Activated gamma-delta T cell treated with Interleukin-2 at 50 U/mL for 16 hours (primary cell): ENCODE measurements around the gene C1QTNF9B.

ENCODE experiments used
- DNase-seq: peaks from one replicate; pipeline ENCODE4 v3.0.0-alpha.2; 2020

Gene C1QTNF9B

DNA sequence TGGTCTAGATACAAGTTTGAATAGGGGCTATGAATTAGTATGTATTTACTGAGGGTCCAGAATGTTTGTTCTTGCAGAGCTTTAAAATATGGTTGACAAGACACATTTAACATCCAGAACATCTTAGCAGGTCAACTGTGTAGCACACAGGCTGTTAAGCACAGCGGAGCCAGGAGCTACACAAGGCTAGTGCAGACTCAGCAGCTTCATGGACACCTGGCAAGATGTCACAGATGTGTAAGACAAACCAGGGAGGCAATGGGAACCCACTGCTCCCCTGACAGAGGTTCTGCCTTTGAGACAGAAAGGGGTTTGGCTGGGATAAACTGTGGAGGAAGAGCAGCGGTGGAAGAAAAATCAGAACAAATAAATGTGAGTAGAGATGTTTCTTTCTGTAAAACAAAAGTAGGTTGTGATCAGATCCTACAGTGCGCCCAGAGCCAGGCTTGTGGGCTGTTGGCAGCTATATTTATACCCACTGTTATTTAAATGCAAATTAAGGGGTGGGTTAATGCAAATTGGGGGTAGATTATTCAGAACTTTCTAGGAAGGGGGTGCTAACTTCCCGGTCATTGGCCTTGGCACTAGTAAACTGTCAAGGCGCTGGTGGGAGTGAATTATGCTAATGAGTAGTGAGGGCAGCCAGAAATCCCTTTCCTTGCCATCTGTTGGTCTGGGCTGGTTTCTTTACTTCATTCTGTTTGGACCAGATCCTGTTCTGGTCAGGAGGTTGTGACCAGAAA, 41.1 kb downstream of the C1QTNF9B start:
- no peak for DNase-seq

DNA sequence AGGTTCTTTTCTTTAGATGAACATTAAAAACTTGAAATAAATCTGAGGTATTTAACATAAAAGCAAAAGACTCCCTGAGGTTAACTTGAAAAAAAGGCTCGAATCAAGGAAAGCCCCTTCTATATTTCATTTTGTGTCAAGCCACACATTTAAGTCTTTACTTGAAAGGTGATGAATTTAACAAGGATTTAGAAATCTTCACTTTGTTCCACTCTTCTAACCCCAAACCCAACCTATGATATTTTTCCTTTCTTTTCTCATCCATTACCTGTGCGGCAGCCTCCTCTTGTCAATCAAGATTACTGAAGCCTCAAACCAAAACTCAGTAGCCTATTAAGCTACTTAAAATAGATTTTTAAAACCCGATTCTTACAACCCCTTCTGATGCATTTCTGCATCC, 41.9 kb downstream of the C1QTNF9B start:
- DNase-seq = no peak

DNA sequence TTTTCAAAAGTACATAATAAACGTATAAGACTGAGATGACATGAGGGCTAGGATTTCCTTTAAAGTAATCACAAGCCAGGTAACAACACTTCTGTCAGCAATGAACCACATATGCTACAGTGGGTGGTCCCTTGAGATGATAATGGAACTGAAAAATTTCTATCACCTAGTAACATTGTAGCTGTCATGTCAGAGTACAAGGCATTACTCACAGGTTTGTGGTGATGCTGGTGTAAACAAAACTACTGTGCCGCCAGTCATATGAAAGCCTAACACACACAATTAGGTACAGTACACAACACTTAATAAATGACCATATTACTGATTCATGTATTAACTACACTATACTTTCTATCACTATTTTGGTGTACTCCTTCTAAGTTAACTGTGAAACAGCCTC, 45.0 kb downstream of the C1QTNF9B start:
- no peak for DNase-seq

DNA sequence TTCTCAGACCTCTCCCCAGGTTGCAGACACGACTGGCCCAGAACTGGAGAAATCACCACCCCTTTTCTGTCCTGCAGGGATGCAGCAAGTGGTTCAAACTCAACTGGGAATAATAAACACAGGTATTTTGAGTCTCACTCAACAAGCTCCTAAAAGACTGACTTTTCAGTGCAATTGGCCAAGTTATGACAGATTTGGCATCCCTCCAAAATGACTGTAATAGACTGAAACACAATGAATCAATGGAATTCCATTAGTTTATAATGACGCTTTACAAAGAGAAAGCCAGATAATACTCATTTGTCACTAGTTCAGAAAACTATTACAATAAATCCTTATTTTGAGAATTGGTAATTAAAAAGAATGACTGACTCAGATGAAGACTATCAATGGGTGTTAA, 46.2 kb downstream of the C1QTNF9B start:
- no peak for DNase-seq

DNA sequence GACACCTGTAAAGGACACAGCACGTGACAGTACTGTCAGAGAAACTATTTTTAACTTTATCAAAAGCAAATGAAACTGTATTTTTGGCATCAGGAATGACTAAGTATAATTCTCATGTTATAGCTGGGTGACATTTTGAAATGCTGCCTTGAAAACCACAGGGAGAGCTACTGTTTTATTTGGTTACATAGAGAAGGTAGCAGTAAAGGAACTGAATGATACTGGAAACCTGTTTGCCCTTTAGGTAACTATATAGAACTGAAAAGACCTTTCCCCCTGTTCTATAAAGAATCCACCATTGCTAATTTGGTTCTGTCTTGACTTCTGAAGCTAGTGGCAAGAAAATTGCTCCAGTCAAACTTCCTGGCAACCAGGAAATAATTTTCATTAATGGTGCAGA, 47.2 kb downstream of the C1QTNF9B start:
- no peak for DNase-seq

DNA sequence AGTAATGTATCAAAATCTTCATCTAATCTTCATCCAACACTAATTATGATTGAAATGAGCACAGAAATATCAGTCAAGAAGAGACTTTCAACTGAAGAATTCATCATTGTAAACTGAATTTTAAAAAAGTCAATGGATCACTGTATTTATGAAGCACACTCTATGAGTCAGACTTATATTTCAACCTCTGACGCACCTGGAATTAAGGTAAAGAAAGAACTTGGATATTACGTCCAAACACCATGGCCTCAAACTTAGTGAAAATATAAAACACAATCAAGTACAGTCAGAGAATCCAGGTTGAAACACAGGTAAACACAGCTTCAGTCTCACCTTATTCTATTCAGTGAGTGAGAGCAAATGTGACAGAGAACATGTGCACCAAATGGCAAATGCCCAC, 47.6 kb downstream of the C1QTNF9B start:
- DNase-seq = no peak

DNA sequence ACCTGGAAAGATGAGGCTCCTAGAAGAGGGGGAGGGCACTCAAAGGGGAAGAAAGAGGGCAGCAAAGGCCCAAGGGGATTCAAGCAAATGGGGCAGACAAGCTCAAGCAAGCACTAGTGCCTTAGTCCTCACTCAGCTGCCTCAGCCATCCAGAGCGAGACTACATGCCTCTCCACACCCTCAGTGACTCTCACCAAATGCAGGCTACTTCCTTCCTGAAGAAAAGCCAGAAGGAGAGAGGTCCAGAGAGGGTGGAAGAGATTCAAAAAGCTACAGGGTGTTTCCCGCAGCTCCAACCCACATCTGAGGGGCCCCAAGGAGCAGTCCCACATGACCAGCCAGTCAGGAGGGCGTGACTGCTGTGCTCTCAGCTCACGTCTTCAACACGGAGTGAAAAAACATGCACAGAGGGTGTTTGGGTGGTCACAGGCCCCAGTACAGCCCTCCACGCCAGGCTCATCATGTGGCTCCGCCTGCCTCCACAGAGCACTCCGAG, 48.6 kb downstream of the C1QTNF9B start:
- DNase-seq = no peak

DNA sequence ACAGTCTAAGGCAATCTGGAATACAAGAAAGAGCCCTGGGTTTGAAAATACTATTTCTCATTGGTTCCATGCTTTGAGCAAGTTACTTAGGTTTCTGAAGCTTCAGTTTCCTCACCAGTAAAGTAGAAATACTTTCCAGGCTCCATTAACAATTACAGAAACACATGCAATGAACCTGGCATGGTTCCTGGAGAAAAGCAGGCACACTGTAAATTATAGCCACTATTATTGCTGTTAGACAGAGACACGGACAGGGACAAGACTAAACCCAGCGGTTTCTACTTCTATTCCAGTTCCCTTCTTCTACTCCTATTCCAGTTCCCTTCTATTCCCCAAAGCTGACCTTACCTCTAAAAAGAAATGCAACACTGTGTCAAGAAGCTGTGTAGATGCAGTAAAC, 49.3 kb downstream of the C1QTNF9B start:
- no peak for DNase-seq

DNA sequence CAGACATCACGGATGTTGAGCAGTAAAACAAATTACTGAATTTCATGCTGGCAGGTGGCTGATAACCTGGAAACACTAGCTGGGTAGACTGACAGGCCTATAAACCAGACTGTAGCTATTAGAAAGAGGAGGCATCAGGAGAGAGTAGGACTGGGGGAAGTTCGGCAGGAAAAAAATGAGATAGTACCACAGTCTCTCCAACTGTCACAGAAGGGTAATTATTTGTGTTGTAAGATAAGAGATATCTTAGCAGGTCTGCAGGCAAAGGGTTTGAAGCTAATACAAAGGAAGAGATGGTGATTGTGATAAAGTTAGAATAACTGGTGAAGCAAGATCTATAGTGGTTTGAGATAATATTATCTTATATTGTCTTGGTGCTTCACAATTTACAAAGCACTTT, 49.8 kb downstream of the C1QTNF9B start:
- DNase-seq = no peak

DNA sequence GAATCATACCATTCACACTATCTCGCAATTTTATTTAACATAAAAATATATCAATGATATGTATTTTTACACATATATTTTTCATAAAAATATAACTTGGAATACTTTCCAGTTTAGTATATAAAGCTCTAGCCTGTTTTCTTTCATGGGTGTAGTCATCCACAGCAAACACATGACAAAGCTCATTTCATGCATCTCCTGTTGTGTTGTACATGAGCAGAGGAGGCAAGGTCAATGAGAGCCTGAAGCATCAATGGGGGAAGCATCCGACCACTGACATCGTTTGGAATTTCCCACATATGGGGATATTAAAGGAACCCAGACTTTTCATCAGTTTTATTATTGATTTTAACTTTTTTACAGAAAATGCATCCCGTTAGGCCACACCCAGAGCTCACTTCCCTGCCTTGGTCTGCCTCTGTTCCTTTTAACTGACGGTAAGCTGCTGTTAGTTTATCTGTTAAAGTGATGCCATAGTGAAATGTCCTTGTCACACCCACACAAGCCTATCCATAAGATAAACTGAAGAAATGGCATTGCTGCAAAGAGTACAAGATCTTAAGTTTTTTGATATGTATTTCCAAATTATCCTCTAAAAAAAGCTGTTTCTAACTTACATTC, 52.1 kb downstream of the C1QTNF9B start:
- no peak for DNase-seq

DNA sequence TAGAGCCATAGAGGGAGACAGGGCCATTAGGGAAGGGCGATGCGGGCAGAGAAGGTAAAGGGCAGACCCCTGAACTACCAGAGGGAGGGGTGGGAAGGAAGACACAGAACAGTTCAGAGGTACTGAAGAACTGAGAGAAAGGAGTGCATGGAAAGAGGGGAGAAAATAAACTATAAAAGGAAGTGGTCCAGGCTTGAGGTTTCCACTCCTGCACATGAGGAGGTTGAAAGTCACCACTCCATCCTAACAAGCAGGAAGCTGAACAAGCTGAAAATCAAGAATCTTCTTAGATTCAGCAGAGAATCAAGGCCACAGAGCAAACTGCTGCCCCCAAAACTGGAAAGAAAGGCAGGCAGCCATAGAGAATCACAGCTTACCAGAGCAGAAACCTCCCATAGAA, 53.2 kb downstream of the C1QTNF9B start:
- no peak for DNase-seq

DNA sequence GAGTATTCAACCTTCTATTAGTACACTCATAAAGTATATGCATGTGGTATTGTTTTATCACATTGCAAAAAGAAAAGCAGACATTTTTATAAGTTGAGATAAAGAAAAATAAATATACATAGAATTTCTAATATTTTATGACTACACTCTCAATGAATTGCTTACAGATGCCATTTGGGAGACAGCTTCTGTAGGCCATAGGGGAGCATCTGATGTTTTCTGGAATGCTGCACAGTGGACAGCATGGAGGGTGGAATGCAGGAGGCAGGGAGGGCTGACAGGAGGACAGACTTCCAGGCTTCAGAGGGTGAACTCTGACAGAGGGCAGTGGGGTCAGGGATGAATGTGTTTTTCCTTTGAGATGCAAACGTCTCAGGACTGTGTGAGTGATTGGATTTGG, 53.9 kb downstream of the C1QTNF9B start:
- DNase-seq = no peak

DNA sequence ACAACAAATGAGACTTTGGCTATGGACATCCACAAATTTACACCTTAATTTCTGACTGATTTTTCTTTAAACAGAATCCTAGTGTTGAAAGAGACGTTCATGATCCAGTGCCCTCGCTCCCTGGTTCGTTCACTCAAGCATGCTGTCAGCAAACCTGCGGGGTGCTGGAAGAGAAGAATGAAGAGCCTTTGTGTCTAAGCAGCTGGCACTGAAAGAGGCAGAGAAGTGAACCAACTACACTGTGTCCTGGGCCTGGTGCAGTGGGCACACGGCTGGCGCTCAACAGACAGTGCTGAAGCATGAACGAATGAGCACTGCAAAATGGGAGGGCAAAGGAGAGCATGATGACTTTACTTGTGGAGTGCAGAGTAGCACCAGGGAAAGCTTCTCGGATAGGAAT, 54.9 kb downstream of the C1QTNF9B start:
- DNase-seq = no peak
